Testis (tissue), 3 donors: Measurements from ENCODE around the gene FSIP1. TPM values are rescaled to one million over a fixed set of nuclear protein-coding genes. Genes with fewer than 3 reads are reported as not detected.

Source experiments
- DNase-seq: peaks from one replicate; pipeline ENCODE4 v3.0.0-alpha.2; 2019
- H3K27ac ChIP-seq, 2 donors: fragments of 200-600 bp; sonication (generic); one replicate each; pipeline ENCODE4 v1.5.1; 2019
- H3K27me3 ChIP-seq: fragments of 200-600 bp; sonication (generic); one replicate; pipeline ENCODE4 v1.5.1; 2019
- H3K36me3 ChIP-seq: fragments of 200-600 bp; sonication (generic); one replicate; pipeline ENCODE4 v1.5.1; 2017; ENCODE audit warnings: low read depth; ENCODE audit errors: missing control alignments
- H3K4me1 ChIP-seq: fragments of 200-600 bp; sonication (generic); one replicate; pipeline ENCODE4 v1.5.1; 2019
- H3K4me3 ChIP-seq, 2 donors: fragments of 200-600 bp; sonication (generic); one replicate each; pipeline ENCODE4 v1.5.1; 2017 to 2019
- H3K9me3 ChIP-seq: fragments of 200-600 bp; sonication (generic); one replicate; pipeline ENCODE4 v1.5.1; 2017
- POLR2A ChIP-seq: fragments of 450-650 bp; IDR thresholded peaks from one replicate; pipeline ENCODE4 v1.6.1; 2017; ENCODE audit warnings: antibody characterized with exemption, mild to moderate bottlenecking, moderate library complexity
- WGBS, 2 donors: methylation state at CpG; one replicate each; pipeline ENCODE4 v1.1.5; 2018; 5-methylcytosine and 5-hydroxymethylcytosine counted together
- intact Hi-C: fragments of 100-400 bp; cut with DNase I; formaldehyde crosslinking; loops from one replicate; pipeline ENCODE4 v1.15.1; 2023; ENCODE audit warnings: low total_unique reads
- polyA plus RNA-seq: library from polyadenylated mRNA; stranded (reverse); fragments of 350-450 nt; fragmentation: Illumina TruSeq; extraction: RNeasy Lipid Tissue Mini Kit (QIAGEN cat#74804); gene quantifications from one replicate; pipeline ENCODE4 v1.2.3, GENCODE V29; 2014; ENCODE audit warnings: low read depth, low replicate concordance; ENCODE audit not compliant: insufficient read depth
- total RNA-seq, 2 donors: library from RNA; depleted of rRNA; stranded (reverse); fragments of >200 nt; gene quantifications; one replicate each; pipeline ENCODE4 v1.2.3, GENCODE V29; 2016
- TF ChIP-seq, protein P1 (sequence below), 3 experiments: fragments of 450-650 bp in 2 of 3; fragments of 200-600 bp in 1 of 3; sonication (generic) in 1 of 3; IDR thresholded peaks; one replicate each; pipeline ENCODE4 v1.5.1; 2016 to 2019; ENCODE audit warnings: antibody characterized with exemption in 3 of 3, mild to moderate bottlenecking in 2 of 3, moderate library complexity in 1 of 3

FSIP1 gene
- total and polyA plus RNA-seq, 3 donors from 2014 or later = 5.8 to 11.2 (median 8.2) TPM

- 76 to 87% methylated on average over 6 of the region's 6 CpGs for WGBS, 2 donors
- intact Hi-C loops = no loop called here
- H3K4me1 ChIP-seq = no peaks in the 10 kb centered on the region
These were observed 16.9 kb upstream of the FSIP1 start for GRCh38 chr15:39799552-39800011.

DNA sequence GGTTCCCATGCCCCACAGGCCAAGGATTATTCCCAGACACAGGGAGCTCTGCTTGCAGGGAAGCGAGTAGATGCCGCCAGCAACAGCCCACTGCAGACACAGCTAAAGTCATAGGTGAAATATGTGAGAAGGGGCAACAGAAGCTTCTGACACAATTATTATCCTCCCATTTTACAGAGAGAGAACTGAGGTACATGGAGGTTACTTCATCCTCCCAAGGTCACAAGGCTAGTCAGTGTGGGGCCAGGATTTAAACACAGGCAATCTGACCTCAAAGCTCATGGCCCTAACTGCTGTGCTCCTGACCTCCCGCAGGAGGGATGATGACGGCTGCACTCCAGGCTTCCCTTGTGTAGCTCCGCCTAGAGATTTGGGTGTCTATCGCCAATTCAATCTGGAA lies 15.7 kb upstream of the FSIP1 start:
- no peaks in the 10 kb centered on the region for H3K36me3 ChIP-seq
- H3K4me3 ChIP-seq = no peak overlapping the region
- DNase-seq = no peak
- TF ChIP-seq, protein P1, sequence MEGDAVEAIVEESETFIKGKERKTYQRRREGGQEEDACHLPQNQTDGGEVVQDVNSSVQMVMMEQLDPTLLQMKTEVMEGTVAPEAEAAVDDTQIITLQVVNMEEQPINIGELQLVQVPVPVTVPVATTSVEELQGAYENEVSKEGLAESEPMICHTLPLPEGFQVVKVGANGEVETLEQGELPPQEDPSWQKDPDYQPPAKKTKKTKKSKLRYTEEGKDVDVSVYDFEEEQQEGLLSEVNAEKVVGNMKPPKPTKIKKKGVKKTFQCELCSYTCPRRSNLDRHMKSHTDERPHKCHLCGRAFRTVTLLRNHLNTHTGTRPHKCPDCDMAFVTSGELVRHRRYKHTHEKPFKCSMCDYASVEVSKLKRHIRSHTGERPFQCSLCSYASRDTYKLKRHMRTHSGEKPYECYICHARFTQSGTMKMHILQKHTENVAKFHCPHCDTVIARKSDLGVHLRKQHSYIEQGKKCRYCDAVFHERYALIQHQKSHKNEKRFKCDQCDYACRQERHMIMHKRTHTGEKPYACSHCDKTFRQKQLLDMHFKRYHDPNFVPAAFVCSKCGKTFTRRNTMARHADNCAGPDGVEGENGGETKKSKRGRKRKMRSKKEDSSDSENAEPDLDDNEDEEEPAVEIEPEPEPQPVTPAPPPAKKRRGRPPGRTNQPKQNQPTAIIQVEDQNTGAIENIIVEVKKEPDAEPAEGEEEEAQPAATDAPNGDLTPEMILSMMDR (IDR thresholded peaks at IDR 0.05) = no peak
- no peak for TF ChIP-seq POLR2A
- no peaks in the 10 kb centered on the region for H3K9me3 ChIP-seq
- no peak overlapping the region for H3K27ac ChIP-seq
- WGBS, 2 donors = 89 to 90% methylated on average over 6 of the region's 6 CpGs
- intact Hi-C loops = no loop called here
- H3K27me3 ChIP-seq = no peaks in the 10 kb centered on the region
- no peaks in the 10 kb centered on the region for H3K4me1 ChIP-seq

More at GRCh38 chr15:39799552-39800011, 16.9 kb upstream of the FSIP1 start:
- Histone ChIP-seq H3K36me3 (no peaks in the 10 kb centered on the region), H3K4me3 (no peak overlapping the region), H3K9me3 (no peaks in the 10 kb centered on the region), H3K27me3 (no peaks in the 10 kb centered on the region), H3K27ac (no peak overlapping the region)
- TF ChIP-seq, protein P1 (IDR thresholded peaks at IDR 0.05) = no peak
- TF ChIP-seq POLR2A = no peak
- no peak for DNase-seq

DNA sequence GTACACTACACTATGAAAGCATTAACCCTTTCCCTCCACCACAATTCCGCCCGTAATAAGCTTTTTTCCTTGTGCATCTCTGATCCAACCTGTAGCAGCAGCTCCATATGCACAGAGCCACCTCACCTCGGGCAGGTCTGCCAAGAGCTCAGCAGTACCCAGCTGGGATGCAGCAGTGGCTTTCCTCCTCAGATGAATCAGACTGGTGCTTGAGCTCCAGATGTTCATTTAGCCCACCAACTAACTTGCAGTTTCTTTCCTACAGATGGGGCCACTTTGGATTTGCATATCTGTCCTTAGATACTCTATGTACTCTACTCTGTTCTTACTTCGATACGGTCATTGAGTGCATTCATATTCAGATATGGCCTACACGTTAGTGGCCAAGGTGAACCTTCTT lies 14.8 kb upstream of the FSIP1 start:
- intact Hi-C loops = no loop called here
- Histone ChIP-seq H3K27ac (no peak overlapping the region), H3K4me1 (no peaks in the 10 kb centered on the region), H3K27me3 (no peaks in the 10 kb centered on the region), H3K9me3 (no peaks in the 10 kb centered on the region), H3K36me3 (no peaks in the 10 kb centered on the region), H3K4me3 (no peak overlapping the region)
- WGBS, 2 donors = 87 to 89% methylated on average over 6 of the region's 6 CpGs
- TF ChIP-seq, protein P1 (IDR thresholded peaks at IDR 0.05) = no peak
- TF ChIP-seq POLR2A = no peak
- DNase-seq = no peak

DNA sequence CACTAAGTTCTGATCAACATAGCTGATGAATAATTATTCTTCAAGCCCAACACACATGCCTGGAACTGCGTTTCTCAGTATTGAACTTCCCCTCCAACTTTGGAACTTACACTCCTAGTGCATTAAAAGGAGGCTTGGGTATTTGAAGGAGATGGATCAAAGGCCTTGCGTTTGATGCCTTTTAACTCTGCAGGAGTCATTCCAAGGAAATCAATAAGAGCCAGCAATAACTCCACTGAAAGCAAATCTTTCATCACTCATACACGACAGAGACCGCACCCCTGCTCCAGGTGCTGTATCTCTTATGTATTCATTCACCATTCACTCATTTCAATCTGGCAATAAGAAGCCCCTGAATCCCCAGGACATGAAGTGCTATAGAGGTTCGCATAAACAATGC lies 14.0 kb upstream of the FSIP1 start:
- Histone ChIP-seq H3K27me3 (no peaks in the 10 kb centered on the region), H3K4me3 (no peak overlapping the region), H3K9me3 (no peaks in the 10 kb centered on the region), H3K36me3 (no peaks in the 10 kb centered on the region), H3K27ac (no peak overlapping the region), H3K4me1 (no peaks in the 10 kb centered on the region)
- intact Hi-C loops = no loop called here
- TF ChIP-seq POLR2A = no peak
- TF ChIP-seq, protein P1 (IDR thresholded peaks at IDR 0.05) = no peak
- no peak for DNase-seq
- WGBS, 2 donors = 79 to 88% methylated on average over 5 of the region's 5 CpGs

DNA sequence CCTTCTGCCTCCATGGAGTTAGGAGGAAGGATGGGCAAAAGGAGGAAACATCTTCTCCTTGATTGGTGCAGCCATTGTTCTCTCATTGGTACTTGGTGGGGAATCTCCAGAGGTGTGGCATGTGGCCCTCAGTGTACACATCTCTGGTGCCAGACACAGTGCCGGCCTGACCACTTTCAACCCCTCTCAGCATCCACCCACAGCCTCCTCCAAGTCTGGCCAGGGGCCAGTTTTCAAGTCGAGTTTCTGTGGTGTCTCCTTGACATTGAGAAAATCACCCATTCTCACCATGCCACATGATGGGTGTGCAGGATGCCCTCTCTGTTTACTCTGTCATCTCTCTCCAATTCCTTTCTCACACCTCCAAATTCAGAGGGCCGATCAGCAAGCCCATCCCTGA lies 12.8 kb upstream of the FSIP1 start:
- intact Hi-C loops = no loop called here
- H3K27ac ChIP-seq = no peak overlapping the region
- no peaks in the 10 kb centered on the region for H3K27me3 ChIP-seq
- no peak overlapping the region for H3K4me3 ChIP-seq
- H3K9me3 ChIP-seq = no peaks in the 10 kb centered on the region
- WGBS, 2 donors = 64 to 68% methylated on average over 3 of the region's 3 CpGs
- no peak for DNase-seq
- TF ChIP-seq, protein P1 (IDR thresholded peaks at IDR 0.05) = no peak
- no peak for TF ChIP-seq POLR2A
- no peaks in the 10 kb centered on the region for H3K36me3 ChIP-seq
- H3K4me1 ChIP-seq = no peaks in the 10 kb centered on the region
